Cardiac atrium fibroblast (primary cell): Measurements from ENCODE around the gene TMPRSS15. TPM values are rescaled to one million over a fixed set of nuclear protein-coding genes. Genes with fewer than 3 reads are reported as not detected.

Source experiments
- total RNA-seq: library from RNA; depleted of rRNA; stranded (reverse); fragments of >200 nt; gene quantifications from 2 replicates; pipeline ENCODE4 v1.2.3, GENCODE V29; 2015

The TMPRSS15 gene
- not detected in 2 replicates for total RNA-seq

DNA sequence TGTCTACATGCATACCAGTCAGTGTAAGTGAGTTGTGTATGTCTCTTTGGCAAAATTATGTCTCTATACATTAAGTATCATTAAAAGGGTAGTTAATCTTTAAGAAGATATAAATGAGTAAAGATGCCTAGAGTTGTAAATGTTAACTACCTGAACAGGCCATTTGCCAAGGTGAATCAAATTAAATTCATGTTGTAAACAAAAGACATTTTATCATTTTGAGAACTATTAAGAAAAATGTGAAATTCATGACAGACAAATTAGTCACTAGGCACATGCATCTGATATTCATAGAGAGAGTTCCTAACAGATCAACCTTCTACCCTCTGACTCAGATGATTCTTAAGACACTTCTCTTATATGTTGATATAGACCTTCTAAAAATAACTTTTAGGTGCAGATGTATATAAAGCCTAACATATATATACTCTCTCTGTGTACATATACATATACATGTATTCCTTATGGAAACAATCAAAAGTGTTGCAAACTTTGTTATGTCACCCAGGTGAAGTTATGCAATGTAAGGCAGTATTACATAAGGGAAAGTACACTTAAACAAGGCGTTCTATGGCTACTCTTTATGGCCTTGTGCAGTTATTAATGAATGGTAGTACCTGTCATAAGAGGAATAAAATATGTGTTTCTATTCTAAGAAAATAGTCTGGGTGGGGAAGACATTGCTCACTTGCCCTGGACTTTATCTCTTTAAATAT, at the start of gene TMPRSS15:
Gene TMPRSS15 (minus strand): TSS at position 51 of the 716 bp plus-strand sequence. CDS start 163 bp downstream, outside the sequence.

DNA sequence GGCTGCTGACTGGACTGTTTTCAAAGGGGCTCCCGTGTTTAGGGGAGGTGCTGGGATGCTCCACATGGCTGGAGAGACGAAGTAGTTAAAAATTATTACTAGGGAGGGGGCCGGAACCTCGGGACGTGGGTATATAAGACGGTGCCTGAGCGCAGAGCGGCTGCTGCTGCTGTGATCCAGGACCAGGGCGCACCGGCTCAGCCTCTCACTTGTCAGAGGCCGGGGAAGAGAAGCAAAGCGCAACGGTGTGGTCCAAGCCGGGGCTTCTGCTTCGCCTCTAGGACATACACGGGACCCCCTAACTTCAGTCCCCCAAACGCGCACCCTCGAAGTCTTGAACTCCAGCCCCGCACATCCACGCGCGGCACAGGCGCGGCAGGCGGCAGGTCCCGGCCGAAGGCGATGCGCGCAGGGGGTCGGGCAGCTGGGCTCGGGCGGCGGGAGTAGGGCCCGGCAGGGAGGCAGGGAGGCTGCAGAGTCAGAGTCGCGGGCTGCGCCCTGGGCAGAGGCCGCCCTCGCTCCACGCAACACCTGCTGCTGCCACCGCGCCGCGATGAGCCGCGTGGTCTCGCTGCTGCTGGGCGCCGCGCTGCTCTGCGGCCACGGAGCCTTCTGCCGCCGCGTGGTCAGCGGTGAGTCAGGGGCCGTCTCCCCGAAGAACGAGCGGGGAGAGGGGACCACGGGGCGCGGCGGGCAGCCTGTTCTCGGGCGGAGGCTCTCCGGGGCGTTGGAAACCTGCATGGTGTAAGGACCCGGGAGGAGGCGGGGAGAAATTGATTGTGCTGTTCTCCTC, 158.7 kb downstream of the TMPRSS15 start, which contains the start of gene CHODL:
Gene CHODL (plus strand): TSS at position 163 of the 793 bp plus-strand sequence. CDS start 391 bp downstream, at position 554.

Other genes with a start within 250 kb of the TMPRSS15 start
- not detected in 2 replicates for gene CHODL, start 159.0 kb downstream of the TMPRSS15 start, total RNA-seq